Left kidney (tissue), 2 donors: Measurements from ENCODE around the gene FEZ2. TPM values are rescaled to one million over a fixed set of nuclear protein-coding genes. Genes with fewer than 3 reads are reported as not detected.

Source experiments
- DNase-seq: peaks from one replicate; pipeline ENCODE4 v3.0.0-alpha.2; 2013
- polyA plus RNA-seq: library from polyadenylated mRNA; unstranded; fragments of 120-200 nt; gene quantifications from one replicate; pipeline ENCODE4 v1.2.1, GENCODE V29; 2013; ENCODE audit not compliant: insufficient read length

The FEZ2 gene
- polyA plus RNA-seq, 1 donor = 88.7 TPM

- no peak for DNase-seq
These were observed 8.7 kb downstream of the FEZ2 start for GRCh38 chr2:36589230-36589630.

GRCh38 chr2:36587556-36587955 is 10.4 kb downstream of the FEZ2 start:
- DNase-seq = no peak

GRCh38 chr2:36587101-36587500 is 10.9 kb downstream of the FEZ2 start:
- no peak for DNase-seq

- no peak for DNase-seq
These were observed 11.3 kb downstream of the FEZ2 start for GRCh38 chr2:36586672-36587071.

GRCh38 chr2:36584148-36584794 is 13.7 kb downstream of the FEZ2 start:
- DNase-seq = no peak

- DNase-seq = no peak
These were observed 15.0 kb downstream of the FEZ2 start for GRCh38 chr2:36582951-36583350.

- DNase-seq = no peak
These were observed 15.4 kb downstream of the FEZ2 start for GRCh38 chr2:36582538-36582937.

GRCh38 chr2:36579297-36579664 is 18.7 kb downstream of the FEZ2 start:
- no peak for DNase-seq

GRCh38 chr2:36578343-36579296 is 19.3 kb downstream of the FEZ2 start:
- no peak for DNase-seq

GRCh38 chr2:36577884-36578283 is 20.1 kb downstream of the FEZ2 start:
- DNase-seq = no peak

GRCh38 chr2:36574560-36574959 is 23.4 kb downstream of the FEZ2 start:
- DNase-seq = no peak

GRCh38 chr2:36573165-36573564 is 24.8 kb downstream of the FEZ2 start:
- DNase-seq = no peak

GRCh38 chr2:36572719-36573059 is 25.3 kb downstream of the FEZ2 start:
- DNase-seq = no peak

- no peak for DNase-seq
These were observed 25.8 kb downstream of the FEZ2 start for GRCh38 chr2:36572054-36572718.

- DNase-seq = no peak
These were observed 27.6 kb downstream of the FEZ2 start for GRCh38 chr2:36570416-36570815.

GRCh38 chr2:36569267-36569856 is 28.6 kb downstream of the FEZ2 start:
- DNase-seq = no peak

- no peak for DNase-seq
These were observed 29.3 kb downstream of the FEZ2 start for GRCh38 chr2:36568516-36569246.

GRCh38 chr2:36567711-36568408 is 30.1 kb downstream of the FEZ2 start:
- DNase-seq = no peak

GRCh38 chr2:36566887-36567286 is 31.1 kb downstream of the FEZ2 start:
- no peak for DNase-seq

- no peak for DNase-seq
These were observed 32.3 kb downstream of the FEZ2 start for GRCh38 chr2:36565712-36566111.

GRCh38 chr2:36564377-36564930 is 33.5 kb downstream of the FEZ2 start:
- DNase-seq = no peak
